ENCODE data around the gene ZNF474. TPM values are rescaled to one million over a fixed set of nuclear protein-coding genes. Genes with fewer than 3 reads are reported as not detected.
A peak's percentile ranks its signal among the peaks of the same experiment; 100 is the strongest.

Gene ZNF474
- total RNA-seq = not detected

GRCh38 chr5:122129306-122129705 is at the start of gene ZNF474:
Gene ZNF474, plus strand, starts transcription at chr5:122129546. Its CDS starts 22,445 bp downstream, at chr5:122151991.
- Histone ChIP-seq H3K27me3 (no peaks in the 10 kb centered on the region), H3K4me1 (peaks cover 0 to 7% of the 10 kb centered on the region in 2 donors), H3K4me3 (no peak within 1 kb of the TSS), H3K27ac (no peak within 1 kb of the TSS), H3K36me3 (no peaks in the 10 kb centered on the region), H3K9me3 (no peaks in the 10 kb centered on the region)
- no peak for DNase-seq (ENCODE audit: low spot score in 2 of 2)
- intact Hi-C loops (cut with DNase I) = no loop called here
- TF ChIP-seq, protein P1, sequence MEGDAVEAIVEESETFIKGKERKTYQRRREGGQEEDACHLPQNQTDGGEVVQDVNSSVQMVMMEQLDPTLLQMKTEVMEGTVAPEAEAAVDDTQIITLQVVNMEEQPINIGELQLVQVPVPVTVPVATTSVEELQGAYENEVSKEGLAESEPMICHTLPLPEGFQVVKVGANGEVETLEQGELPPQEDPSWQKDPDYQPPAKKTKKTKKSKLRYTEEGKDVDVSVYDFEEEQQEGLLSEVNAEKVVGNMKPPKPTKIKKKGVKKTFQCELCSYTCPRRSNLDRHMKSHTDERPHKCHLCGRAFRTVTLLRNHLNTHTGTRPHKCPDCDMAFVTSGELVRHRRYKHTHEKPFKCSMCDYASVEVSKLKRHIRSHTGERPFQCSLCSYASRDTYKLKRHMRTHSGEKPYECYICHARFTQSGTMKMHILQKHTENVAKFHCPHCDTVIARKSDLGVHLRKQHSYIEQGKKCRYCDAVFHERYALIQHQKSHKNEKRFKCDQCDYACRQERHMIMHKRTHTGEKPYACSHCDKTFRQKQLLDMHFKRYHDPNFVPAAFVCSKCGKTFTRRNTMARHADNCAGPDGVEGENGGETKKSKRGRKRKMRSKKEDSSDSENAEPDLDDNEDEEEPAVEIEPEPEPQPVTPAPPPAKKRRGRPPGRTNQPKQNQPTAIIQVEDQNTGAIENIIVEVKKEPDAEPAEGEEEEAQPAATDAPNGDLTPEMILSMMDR (IDR thresholded peaks at IDR 0.05) = no peak

DNA sequence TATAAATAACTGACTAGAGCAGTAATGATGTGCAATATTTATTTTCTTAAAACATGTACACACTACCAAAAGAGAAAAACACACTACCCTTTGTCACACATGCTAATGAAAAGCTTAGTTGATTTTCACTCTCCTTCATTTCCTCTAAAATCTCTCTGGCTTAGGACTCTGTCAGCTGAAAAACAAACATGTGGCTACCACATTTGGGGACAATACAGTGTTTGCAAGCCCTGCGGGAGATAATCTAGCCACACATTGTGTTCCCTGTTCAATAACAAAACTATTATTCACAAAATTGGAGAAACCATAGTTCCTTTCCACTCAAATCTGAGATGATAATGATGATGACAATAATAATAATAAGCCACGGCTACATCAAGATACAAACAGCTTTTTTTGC is 47.8 kb upstream of the ZNF474 start:
- Histone ChIP-seq H3K27ac (peak overlapping the region; percentile 32 to 59), H3K36me3 (no peaks in the 10 kb centered on the region), H3K9me3 (no peaks in the 10 kb centered on the region), H3K27me3 (no peaks in the 10 kb centered on the region), H3K4me1 (peaks cover 0 to 7% of the 10 kb centered on the region in 2 donors), H3K4me3 (no peak overlapping the region)
- intact Hi-C loops (cut with DNase I) = no loop called here
- TF ChIP-seq, protein P1 (IDR thresholded peaks at IDR 0.05) = no peak
- no peak for DNase-seq (ENCODE audit: low spot score in 2 of 2)

GRCh38 chr5:122083535-122083934 is 45.8 kb upstream of the ZNF474 start:
- Histone ChIP-seq H3K4me3 (no peak overlapping the region), H3K27me3 (no peaks in the 10 kb centered on the region), H3K4me1 (no peaks in the 10 kb centered on the region), H3K36me3 (no peaks in the 10 kb centered on the region), H3K27ac (no peak overlapping the region), H3K9me3 (no peaks in the 10 kb centered on the region)
- TF ChIP-seq, protein P1 (IDR thresholded peaks at IDR 0.05) = no peak
- intact Hi-C loops (cut with DNase I) = no loop called here
- DNase-seq (ENCODE audit: low spot score in 2 of 2) = no peak

DNA sequence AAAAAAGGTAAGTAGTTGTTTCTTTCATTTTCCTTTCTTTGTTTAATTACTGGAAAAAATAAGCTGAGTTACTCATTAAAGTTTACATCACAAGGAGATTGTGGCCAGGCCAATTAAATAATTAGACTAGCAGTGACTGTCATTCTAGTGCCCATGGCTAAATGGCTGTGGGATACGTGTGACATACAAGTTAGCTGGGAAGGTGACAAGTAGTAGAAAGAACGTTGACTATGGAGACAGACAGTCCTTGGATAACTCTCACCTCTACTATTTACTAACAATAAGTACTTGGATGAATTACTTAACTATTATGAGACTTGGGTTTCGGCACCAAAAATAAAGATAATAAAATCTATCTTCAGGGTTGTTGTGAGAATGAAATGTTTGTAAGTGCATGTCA is 44.3 kb upstream of the ZNF474 start:
- Histone ChIP-seq H3K36me3 (no peaks in the 10 kb centered on the region), H3K27me3 (no peaks in the 10 kb centered on the region), H3K27ac (no peak overlapping the region), H3K9me3 (no peaks in the 10 kb centered on the region), H3K4me1 (no peaks in the 10 kb centered on the region), H3K4me3 (no peak overlapping the region)
- TF ChIP-seq, protein P1 (IDR thresholded peaks at IDR 0.05) = no peak
- intact Hi-C loops (cut with DNase I) = no loop called here
- no peak for DNase-seq (ENCODE audit: low spot score in 2 of 2)

DNA sequence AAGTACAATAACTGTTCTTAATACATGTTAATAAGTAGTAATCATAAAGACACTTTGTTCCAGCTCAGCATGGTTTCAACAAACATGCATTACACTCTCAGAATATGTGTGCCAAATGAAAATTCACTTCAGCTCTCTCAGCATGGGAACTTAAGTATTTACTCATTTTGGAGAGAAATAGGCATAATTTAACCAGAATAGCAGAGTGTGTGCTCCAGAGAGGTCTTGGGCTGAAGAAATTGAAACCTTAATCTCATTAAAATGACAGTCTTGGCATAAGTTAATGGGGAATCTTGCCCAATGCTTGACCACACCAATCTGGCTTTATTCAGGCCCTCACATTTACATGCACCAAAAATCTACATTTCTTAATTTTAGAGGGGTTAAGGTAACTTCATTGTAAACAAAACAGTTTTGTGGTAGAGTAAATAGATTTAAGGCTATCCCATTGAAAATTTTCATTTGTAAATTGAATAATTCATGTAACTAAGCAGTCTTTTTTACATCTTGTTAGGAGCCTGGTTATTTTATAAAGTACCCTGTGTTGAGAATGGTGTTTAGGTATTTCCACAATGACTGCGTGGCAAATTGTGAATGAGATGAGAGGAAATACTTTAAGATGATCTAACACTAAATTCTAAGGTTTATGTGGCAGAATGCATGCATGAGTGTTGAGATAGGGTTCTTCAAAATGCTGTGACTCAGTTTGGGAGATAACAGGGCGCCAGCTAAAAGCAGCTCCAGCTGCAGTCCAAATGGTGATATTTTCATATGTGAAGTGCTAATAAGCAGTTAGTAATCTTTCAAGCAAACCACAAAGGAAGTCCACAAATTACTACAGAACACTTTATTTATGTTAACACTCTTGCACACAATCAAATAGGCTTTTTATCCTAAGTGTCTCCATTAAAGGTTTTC is 40.0 kb upstream of the ZNF474 start:
- Histone ChIP-seq H3K4me3 (no peak overlapping the region), H3K4me1 (no peaks in the 10 kb centered on the region), H3K27ac (no peak overlapping the region), H3K36me3 (no peaks in the 10 kb centered on the region), H3K27me3 (no peaks in the 10 kb centered on the region), H3K9me3 (no peaks in the 10 kb centered on the region)
- DNase-seq (ENCODE audit: low spot score in 2 of 2) = no peak
- TF ChIP-seq, protein P1 (IDR thresholded peaks at IDR 0.05) = no peak
- intact Hi-C loops (cut with DNase I) = no loop called here
